GM19372 (cell line): ENCODE data around the gene ANGPTL4.
A peak's percentile ranks its signal among the peaks of the same experiment; 100 is the strongest.
"Not testable (repeated sequence)": the region's sequence is repeated elsewhere in the genome, so short reads cannot be mapped to it uniquely, and the experiment has no call there.

Experiments
- ATAC-seq: cut with Tn5 transposase; IDR thresholded peaks from one replicate; pipeline ENCODE4 v1.9.1; 2021; ENCODE audit warnings: mild to moderate bottlenecking, low read depth, moderate library complexity; ENCODE audit not compliant: unreplicated experiment

Gene ANGPTL4

DNA sequence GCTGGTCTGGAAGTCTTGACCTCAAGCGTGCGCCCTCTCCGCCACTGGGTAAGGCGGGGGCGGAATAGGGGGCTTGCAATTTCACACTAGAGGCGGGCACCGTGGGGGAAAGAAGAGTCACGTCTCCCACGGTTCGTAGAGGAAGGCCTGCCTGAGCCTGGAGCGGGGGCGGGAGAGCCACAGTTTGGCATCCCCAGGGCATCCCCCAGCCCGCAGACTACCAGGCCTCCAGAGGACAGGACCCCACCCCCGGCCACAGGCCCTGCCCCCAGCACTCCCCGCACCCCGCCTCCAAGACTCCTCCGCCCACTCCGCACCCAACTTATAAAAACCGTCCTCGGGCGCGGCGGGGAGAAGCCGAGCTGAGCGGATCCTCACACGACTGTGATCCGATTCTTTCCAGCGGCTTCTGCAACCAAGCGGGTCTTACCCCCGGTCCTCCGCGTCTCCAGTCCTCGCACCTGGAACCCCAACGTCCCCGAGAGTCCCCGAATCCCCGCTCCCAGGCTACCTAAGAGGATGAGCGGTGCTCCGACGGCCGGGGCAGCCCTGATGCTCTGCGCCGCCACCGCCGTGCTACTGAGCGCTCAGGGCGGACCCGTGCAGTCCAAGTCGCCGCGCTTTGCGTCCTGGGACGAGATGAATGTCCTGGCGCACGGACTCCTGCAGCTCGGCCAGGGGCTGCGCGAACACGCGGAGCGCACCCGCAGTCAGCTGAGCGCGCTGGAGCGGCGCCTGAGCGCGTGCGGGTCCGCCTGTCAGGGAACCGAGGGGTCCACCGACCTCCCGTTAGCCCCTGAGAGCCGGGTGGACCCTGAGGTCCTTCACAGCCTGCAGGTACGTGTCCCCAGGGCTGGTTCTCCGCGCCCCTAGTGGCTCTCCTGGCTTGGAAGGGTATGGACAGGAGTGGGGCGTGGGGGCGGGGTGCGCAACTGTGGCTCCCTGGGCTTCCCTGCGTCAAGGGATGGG is at the start of gene ANGPTL4:
TSS of gene ANGPTL4 (plus strand) at position 353 of the 969 bp plus-strand sequence. CDS start at position 520, 167 bp downstream.
- ATAC-seq = no peak

- not testable (repeated sequence) for ATAC-seq
These were observed 48.8 kb upstream of the ANGPTL4 start for GRCh38 chr19:8314981-8315640.

- ATAC-seq = no peak
These were observed 47.4 kb upstream of the ANGPTL4 start for GRCh38 chr19:8316351-8317125.

DNA sequence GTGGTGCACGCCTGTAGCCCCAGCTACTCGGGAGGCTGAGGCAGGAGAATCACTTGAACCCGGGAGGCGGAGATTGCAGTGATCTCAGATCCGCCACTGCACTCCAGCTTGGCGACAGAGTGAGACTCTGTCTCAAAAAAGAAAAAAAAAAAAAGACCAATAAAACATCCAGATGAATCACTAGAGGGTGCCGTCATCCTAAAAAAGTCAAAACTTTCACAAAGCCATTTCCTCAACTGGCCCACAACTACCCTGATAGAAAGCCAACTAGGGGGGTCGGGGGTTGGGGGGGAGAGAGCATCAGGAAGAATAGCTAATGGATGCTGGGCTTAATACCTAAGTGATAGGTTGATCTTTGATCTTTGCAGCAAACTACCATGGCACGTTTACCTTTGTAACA is 45.1 kb upstream of the ANGPTL4 start:
- not testable (repeated sequence) for ATAC-seq

DNA sequence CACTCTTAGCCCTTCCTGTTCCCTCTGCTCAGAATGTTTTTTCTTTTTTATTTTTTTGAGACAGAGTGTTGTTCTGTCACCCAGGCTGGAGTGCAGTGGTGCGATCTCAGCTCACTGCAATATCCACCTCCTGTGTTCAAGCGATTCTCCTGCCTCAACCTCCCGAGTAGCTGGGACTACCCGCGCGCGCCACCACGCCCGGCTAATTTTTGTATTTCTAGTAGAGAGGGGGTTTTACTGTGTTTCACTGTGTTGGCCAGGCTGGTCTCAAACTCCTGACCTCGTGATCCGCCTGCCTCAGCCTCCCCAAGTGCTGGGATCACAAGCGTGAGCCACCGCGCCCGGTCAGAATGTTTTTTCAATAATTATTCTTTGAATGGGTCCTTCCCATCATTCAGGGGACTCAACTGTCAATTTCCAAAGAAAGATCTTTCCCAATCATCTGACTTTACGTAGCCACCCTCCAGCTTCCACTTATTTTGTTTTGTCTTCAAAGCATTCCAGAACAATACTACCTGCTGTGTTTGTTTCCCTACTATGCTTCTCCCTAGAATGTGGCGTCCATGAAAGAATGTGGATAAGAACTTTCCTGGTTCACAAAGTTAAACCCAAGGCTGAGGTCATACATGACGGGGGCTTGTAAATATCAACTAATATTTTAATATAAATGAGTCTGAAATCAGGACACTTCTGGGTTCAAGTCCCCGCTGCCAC is 44.0 kb upstream of the ANGPTL4 start:
- no peak for ATAC-seq

DNA sequence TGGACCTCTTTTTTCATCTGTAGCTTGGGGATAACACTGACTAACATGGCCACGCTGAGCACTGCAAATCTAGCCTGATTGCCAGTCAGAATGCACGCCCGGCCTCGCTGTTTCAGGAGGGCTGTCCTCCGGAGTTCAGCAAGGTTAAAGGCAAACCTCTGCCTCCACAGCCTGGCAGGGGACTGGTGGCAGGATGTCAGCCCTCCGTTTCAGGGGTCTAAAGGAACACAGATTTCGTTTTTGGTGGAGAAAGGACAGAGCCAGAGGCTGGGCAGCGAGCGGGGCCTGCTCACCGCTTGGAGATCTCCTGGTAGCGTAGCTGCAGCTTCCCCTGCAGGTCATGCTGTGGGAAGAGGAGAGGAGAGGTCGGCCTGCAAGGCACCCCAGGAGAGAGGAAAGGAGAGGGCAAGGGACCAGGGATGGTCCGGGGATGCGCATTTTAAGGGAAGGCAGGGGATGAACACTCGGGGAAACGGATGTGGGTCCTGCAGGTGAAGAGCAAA is 43.3 kb upstream of the ANGPTL4 start:
- ATAC-seq = no peak

DNA sequence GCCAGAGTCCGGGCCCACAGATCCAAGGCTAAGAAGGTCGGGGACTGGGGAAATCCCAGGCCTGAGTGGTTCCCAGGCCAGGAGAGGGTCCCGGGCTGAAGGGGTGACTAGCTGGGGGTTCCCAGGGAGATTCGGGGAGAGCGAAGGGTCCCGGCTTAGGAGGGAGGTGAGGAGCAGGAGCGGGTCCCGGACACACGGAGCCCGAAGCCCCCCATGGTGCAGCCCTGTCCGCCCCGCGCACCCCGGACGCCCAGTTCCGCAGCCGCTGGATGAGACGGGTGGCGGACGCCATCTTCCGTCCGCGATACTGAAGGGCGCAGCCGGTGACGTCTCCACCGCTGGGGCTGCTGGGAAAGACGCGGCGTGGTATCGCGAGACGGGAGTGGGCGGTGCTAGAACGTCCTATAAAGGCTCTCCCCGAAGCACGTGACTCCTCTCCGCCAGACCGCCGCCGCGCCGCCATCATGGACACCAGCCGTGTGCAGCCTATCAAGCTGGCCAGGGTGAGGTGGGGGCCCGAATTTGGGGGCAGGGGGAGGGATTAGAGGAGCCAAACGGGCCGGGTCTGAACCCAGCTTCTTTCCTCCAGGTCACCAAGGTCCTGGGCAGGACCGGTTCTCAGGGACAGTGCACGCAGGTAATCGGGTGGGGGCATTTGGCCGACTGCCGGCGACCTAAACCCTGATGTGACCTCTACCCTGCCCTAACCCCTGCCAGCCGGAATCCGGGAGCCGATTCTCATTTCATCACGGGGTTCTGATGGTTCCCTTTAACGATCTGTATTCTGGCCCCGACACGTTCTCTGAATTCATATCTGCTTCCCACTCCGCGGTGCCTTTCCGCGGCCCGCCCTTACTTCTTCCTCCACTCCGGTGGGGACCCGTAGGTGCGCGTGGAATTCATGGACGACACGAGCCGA is 42.6 kb upstream of the ANGPTL4 start, which contains the start of the genes NDUFA7 and RPS28:
TSS of gene NDUFA7 (minus strand) at position 309 of the 919 bp plus-strand sequence. CDS start at position 292, 17 bp downstream.
TSS of gene RPS28 (plus strand) at position 430 of the 919 bp plus-strand sequence. CDS start at position 465, 35 bp downstream.
- ATAC-seq = peak; percentile 85

DNA sequence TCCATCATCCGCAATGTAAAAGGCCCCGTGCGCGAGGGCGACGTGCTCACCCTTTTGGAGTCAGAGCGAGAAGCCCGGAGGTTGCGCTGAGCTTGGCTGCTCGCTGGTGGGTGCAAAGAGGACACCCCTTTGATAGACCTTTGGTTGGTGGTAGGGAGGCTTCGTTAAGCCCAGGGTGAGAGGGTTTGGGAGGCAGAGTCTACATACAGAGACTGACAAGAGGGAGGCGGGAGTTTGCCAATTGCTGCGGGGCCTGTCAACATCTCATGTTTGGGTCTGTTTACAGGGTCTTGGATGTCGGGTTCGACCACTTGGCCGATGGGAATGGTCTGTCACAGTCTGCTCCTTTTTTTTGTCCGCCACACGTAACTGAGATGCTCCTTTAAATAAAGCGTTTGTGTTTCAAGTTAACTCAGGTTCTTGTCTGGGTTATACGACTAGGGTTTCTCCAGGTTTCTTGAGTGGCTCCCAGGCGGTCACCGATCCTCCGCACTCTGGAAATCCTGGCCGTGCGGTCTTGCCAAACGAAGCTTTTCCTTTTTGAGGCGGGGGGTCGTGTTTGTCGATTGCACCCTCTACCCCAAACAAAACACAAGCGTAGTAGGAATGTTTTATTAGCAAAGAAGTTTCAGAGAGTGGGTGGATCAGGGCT is 41.8 kb upstream of the ANGPTL4 start:
- ATAC-seq = no peak

- ATAC-seq = no peak
These were observed 41.3 kb upstream of the ANGPTL4 start for GRCh38 chr19:8322638-8322997.

DNA sequence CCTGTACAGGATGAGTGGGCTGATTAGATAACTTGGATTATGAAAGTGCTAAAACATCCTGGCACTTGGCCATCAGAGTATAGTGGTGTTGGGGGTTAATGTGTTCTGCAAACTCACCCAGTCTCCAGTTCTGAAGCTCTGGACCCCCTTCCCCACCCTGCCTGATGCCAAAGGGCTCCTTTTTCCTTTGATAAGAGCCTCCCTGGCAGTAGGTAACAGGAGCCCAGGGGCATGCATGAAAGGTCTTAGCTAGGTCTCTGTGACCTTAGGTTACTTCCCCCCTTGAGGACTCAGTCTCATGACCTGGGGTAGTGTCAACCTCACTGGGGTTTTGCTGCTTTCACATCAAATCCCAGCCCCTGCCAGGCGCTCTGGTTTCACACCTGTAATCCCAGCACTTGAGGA is 40.2 kb upstream of the ANGPTL4 start:
- ATAC-seq = no peak

- ATAC-seq = no peak
These were observed 39.5 kb upstream of the ANGPTL4 start for GRCh38 chr19:8324186-8325050.

DNA sequence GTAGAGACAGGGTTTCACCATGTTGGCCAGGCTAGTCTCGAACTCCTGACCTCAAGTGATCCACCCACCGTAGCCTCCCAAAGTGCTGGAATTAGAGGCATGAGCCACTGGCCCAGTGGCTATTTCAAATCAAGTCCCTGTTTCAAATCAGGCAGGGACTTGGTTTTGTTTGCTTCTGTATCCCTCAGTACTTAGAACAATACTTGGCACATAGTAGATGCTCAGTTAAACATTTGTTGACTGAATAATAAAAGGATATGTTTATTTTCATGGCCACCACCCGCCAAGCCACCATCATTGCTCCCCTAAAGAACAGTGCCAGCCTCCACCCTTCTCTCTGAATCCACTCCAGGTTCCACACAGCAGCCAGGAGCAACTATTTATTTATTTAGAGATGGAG is 38.5 kb upstream of the ANGPTL4 start:
- no peak for ATAC-seq

DNA sequence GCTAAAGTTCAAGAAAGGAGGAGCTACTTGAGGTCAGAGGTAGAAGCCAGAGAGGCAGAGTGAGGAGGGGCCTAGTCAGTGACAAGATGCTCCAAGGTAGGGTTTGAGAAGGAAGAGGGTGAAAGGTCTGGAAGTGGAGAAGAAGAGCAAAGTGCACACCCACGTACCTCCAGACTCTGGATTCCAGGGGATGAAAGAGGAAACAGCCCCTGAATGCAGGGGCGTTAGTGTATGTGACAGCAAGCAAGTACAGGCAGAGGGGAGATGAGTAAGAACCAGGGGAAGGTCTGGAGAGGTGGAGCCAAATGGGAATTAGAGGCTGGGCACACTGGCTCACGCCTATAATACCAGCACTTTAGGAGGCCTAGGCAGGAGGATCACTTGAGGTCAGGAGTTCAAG is 34.0 kb upstream of the ANGPTL4 start:
- no peak for ATAC-seq

DNA sequence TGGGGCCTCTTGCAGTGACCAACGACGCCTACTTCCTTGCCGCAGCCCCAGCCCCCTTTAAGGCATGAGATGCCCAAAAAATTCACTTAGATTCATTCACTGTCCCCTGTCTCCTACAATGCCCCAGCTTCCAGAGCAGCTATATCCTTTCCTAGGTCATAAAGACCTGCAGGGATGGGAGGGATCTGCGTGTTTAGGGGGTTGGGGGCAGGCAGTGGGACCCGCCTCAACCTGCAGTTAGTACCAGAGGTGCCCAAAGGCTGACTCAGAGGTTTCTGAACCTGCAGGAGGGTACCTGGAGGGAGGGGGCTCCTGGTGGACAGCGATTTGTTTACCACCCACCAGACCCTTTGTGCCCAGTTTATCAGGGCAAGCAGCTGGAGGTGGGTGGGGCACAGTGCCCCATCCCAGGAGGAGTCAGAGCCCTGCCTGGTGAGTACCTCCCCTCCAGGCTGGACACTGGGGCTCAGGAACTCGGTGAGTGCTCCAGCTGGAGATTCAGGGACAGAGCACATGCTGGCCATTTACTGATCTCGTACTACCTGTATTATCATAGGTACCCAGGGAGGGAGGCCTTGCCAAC is 32.6 kb upstream of the ANGPTL4 start:
- ATAC-seq = no peak

DNA sequence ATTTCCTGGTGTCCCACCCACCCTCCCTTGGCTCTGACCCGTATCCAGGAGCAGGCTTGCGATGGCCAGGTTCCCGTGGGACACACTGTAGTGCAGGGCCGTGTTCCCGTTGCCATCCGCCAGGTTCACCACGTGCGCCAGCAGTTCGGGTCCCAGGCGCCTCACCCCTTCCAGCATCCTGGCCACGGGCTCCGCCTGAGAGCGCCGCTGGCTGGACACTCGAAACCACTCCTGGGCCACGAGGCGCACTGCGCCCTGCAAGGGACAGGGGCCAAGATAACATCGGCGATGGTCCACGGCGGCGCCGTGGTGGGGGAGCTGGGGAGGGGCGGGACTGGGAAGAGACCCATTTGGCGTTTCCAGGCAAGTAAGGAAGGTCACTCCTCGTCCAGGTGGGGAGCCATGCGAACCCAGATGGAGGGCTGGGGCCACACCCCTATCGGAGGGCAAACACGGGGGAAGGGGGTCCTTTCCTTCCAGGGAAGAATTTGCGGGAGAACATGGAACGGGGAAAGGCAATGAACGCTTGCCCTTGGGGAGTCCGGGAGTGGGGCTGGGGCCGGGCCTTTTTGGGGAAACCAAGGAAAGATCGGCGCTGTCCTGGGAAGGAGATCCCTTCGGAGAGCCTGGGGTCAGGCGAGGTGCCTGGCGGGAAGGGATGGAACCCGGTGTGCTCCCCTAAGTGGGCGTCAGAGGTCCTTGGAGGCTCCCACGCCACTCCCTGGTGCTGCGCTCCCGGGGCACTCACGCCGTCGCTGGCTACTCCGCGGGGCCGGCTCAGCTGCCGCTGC is 30.8 kb upstream of the ANGPTL4 start:
- no peak for ATAC-seq

DNA sequence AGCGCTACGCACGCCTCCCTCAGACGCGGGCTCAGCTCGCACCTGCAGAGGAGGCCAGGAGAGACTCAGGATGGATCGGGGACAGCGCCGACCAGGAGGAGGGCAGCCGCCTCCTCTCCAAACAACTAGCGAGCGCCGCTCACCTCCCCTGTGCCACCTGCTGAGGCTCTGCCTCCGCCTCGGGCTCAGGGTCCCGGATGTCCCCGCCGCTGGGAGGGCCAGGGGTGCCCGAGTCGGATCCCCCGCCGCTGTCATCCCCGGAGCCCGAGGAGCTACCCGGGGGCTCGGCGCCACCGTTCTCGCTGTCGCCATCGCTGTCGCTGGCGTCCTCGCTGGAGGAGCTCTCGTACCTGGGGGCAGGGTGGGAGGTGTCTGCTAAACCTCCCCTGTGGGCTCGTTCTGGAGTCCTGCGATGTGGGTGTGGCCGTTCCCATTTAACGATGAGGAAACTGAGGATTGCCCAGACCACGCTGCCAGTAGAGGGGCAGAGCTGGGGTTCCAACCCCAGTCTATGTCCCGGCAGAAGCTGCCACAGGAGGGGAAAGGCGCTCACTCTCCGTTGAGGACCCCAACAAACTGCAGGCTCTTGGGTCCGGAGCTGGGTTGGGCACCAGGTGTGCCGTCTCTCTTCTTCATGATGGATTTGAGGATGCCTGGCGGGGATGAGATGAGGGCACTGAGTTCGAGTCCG is 30.0 kb upstream of the ANGPTL4 start:
- no peak for ATAC-seq
